Liver (tissue), 3 donors: ENCODE results near the gene RASL10B.

ENCODE experiments used
- JUND ChIP-seq, 2 donors: IDR thresholded peaks; 2 replicates each; pipeline ENCODE4 v1.6.1; 2016; ENCODE audit warnings: antibody characterized with exemption in 2 of 2
- TF ChIP-seq, protein P1 (sequence below): IDR thresholded peaks from 2 replicates; pipeline ENCODE4 v1.6.1; 2016; ENCODE audit warnings: antibody characterized with exemption
- TF ChIP-seq, protein P2 (sequence below): fragments of 150-350 bp; IDR thresholded peaks from 2 replicates; pipeline ENCODE4 v1.5.1; 2017; ENCODE audit warnings: improper control_type of control experiment, low read depth, low read length; ENCODE audit not compliant: missing input control
- donor health status: healthy.
- donor health status: healthy.

DNA sequence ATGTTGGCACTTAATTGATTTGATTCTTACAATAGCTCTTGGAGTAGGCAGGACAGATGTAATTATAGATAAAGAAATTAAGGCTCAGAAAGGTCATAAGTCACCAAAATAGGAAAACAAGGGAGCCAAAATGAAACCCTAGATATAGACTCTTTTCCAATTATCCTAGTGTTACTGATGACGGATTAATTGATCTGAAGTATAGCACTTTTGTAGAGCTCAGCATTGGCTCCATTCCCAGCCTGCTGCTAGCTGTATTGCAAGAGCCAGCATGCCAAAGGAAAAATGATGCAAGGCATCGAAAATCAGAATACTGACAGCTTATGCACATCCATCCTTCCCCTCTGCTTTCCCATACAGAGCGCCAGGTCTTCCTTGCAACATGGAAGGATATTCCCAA is 21.6 kb upstream of the RASL10B start:
- TF ChIP-seq, protein P1, sequence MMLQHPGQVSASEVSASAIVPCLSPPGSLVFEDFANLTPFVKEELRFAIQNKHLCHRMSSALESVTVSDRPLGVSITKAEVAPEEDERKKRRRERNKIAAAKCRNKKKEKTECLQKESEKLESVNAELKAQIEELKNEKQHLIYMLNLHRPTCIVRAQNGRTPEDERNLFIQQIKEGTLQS = peak; percentile 95
- TF ChIP-seq JUND (IDR thresholded peaks at IDR 0.05) = peak in 1 of 2 donors; percentile 54
- TF ChIP-seq, protein P2, sequence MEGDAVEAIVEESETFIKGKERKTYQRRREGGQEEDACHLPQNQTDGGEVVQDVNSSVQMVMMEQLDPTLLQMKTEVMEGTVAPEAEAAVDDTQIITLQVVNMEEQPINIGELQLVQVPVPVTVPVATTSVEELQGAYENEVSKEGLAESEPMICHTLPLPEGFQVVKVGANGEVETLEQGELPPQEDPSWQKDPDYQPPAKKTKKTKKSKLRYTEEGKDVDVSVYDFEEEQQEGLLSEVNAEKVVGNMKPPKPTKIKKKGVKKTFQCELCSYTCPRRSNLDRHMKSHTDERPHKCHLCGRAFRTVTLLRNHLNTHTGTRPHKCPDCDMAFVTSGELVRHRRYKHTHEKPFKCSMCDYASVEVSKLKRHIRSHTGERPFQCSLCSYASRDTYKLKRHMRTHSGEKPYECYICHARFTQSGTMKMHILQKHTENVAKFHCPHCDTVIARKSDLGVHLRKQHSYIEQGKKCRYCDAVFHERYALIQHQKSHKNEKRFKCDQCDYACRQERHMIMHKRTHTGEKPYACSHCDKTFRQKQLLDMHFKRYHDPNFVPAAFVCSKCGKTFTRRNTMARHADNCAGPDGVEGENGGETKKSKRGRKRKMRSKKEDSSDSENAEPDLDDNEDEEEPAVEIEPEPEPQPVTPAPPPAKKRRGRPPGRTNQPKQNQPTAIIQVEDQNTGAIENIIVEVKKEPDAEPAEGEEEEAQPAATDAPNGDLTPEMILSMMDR = no peak
